PC-9 (cell line): ENCODE results near the gene TLR6.

ENCODE experiments used
- EZH2 ChIP-seq: fragments of 200-600 bp; sonication (generic); IDR thresholded peaks from 2 replicates; pipeline ENCODE4 v1.8.0; 2017; ENCODE audit warnings: antibody characterized with exemption, low read depth
- TF ChIP-seq, protein P1 (sequence below): fragments of 200-600 bp; sonication (generic); conservative IDR thresholded peaks from 2 replicates; pipeline ENCODE4 v1.6.1; 2017; ENCODE audit warnings: mixed run types, antibody characterized with exemption, mild to moderate bottlenecking, moderate library complexity

DNA sequence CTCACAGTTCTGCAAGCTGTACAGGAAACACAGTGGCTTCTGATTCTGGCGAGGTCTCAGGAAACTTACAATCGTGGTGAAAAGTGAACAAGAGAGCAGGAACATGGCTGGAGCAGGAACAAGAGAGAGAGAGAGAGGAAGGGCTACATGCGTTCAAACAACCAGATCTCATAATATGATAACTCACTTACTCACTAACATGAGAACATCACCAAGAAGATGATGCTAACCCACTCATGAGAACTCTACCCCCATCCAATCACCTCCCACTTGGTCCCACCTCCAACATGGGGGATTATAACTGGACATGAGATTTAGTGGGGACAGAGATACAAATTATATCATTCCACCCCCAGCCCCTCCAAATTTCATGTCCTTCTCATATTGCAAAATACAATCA, 42.2 kb downstream of the TLR6 start:
- no peak for TF ChIP-seq EZH2
- TF ChIP-seq, protein P1, sequence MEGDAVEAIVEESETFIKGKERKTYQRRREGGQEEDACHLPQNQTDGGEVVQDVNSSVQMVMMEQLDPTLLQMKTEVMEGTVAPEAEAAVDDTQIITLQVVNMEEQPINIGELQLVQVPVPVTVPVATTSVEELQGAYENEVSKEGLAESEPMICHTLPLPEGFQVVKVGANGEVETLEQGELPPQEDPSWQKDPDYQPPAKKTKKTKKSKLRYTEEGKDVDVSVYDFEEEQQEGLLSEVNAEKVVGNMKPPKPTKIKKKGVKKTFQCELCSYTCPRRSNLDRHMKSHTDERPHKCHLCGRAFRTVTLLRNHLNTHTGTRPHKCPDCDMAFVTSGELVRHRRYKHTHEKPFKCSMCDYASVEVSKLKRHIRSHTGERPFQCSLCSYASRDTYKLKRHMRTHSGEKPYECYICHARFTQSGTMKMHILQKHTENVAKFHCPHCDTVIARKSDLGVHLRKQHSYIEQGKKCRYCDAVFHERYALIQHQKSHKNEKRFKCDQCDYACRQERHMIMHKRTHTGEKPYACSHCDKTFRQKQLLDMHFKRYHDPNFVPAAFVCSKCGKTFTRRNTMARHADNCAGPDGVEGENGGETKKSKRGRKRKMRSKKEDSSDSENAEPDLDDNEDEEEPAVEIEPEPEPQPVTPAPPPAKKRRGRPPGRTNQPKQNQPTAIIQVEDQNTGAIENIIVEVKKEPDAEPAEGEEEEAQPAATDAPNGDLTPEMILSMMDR, result no peak
